WTC11 (cell line): Measurements from ENCODE around the gene NXPE3.

ENCODE experiments used
- ETV6 ChIP-seq: sonication (generic); formaldehyde crosslinking; IDR thresholded peaks from 2 replicates; pipeline ENCODE4 v1.8.1; 2022; ENCODE audit warnings: mild to moderate bottlenecking, missing genetic modification reagents
- GTF2I ChIP-seq: fragments of 250-450 bp; sonication (Bioruptor Pico); conservative IDR thresholded peaks from 2 replicates; pipeline ENCODE4 v1.4.0; 2021; ENCODE audit warnings: mild to moderate bottlenecking
- RELA ChIP-seq: sonication (generic); formaldehyde crosslinking; IDR thresholded peaks from 2 replicates; pipeline ENCODE4 v1.8.1; 2022; ENCODE audit warnings: missing genetic modification reagents, mild to moderate bottlenecking, borderline replicate concordance
- ZNF396 ChIP-seq: fragments of 250-450 bp; sonication (Bioruptor Pico); IDR thresholded peaks from 2 replicates; pipeline ENCODE4 v1.8.0; 2021; ENCODE audit warnings: mild to moderate bottlenecking, moderate library complexity, borderline replicate concordance
- TF ChIP-seq, protein P1 (sequence below): fragments of 200-600 bp; IDR thresholded peaks from 2 replicates; pipeline ENCODE4 v1.8.0; 2022; ENCODE audit warnings: antibody characterized with exemption
- TF ChIP-seq, protein P2 (sequence below): sonication (generic); formaldehyde crosslinking; IDR thresholded peaks from 2 replicates; pipeline ENCODE4 v1.8.0; 2022; ENCODE audit warnings: missing genetic modification reagents
- TF ChIP-seq, protein P3 (sequence below): sonication (generic); formaldehyde crosslinking; IDR thresholded peaks from 2 replicates; pipeline ENCODE4 v1.8.0; 2022; ENCODE audit warnings: mild to moderate bottlenecking, missing genetic modification reagents
- TF ChIP-seq, protein P4 (sequence below): sonication (generic); formaldehyde crosslinking; IDR thresholded peaks from 2 replicates; pipeline ENCODE4 v1.8.1; 2022; ENCODE audit warnings: low read depth, missing genetic modification reagents, borderline replicate concordance

DNA sequence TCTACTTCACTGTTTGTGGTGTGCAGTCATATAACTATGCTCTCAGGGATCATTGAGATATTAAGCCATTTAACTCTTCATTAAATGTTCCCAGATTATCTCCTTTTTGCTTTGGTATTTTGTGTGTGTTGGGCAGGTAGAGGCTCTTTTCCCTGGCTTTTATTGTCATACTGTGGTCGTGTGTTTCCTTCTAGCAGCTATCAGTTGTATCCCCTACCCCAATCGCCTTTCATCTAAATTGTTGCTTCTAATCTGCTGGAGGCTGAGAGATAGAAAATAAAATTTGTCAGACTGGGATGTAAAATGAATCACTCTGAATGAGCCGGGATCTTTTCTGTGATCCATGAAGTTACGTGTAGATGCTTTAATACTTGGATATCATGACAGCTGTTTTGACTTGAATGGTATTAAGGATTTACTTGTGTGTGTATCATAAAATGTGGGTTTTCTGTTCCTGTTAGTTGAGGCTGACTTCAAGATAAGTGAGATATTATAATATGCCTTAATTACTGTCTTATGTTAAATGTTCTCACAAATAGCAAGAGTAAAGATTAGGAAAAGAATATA is 79.5 kb downstream of the NXPE3 start:
- TF ChIP-seq ETV6 (CRISPR knock-in tag) (no peak), GTF2I (CRISPR knock-in tag) (no peak), ZNF396 (CRISPR knock-in tag) (no peak), RELA (CRISPR knock-in tag) (no peak)
- TF ChIP-seq, protein P1, sequence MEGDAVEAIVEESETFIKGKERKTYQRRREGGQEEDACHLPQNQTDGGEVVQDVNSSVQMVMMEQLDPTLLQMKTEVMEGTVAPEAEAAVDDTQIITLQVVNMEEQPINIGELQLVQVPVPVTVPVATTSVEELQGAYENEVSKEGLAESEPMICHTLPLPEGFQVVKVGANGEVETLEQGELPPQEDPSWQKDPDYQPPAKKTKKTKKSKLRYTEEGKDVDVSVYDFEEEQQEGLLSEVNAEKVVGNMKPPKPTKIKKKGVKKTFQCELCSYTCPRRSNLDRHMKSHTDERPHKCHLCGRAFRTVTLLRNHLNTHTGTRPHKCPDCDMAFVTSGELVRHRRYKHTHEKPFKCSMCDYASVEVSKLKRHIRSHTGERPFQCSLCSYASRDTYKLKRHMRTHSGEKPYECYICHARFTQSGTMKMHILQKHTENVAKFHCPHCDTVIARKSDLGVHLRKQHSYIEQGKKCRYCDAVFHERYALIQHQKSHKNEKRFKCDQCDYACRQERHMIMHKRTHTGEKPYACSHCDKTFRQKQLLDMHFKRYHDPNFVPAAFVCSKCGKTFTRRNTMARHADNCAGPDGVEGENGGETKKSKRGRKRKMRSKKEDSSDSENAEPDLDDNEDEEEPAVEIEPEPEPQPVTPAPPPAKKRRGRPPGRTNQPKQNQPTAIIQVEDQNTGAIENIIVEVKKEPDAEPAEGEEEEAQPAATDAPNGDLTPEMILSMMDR, result no peak
- TF ChIP-seq, protein P2, sequence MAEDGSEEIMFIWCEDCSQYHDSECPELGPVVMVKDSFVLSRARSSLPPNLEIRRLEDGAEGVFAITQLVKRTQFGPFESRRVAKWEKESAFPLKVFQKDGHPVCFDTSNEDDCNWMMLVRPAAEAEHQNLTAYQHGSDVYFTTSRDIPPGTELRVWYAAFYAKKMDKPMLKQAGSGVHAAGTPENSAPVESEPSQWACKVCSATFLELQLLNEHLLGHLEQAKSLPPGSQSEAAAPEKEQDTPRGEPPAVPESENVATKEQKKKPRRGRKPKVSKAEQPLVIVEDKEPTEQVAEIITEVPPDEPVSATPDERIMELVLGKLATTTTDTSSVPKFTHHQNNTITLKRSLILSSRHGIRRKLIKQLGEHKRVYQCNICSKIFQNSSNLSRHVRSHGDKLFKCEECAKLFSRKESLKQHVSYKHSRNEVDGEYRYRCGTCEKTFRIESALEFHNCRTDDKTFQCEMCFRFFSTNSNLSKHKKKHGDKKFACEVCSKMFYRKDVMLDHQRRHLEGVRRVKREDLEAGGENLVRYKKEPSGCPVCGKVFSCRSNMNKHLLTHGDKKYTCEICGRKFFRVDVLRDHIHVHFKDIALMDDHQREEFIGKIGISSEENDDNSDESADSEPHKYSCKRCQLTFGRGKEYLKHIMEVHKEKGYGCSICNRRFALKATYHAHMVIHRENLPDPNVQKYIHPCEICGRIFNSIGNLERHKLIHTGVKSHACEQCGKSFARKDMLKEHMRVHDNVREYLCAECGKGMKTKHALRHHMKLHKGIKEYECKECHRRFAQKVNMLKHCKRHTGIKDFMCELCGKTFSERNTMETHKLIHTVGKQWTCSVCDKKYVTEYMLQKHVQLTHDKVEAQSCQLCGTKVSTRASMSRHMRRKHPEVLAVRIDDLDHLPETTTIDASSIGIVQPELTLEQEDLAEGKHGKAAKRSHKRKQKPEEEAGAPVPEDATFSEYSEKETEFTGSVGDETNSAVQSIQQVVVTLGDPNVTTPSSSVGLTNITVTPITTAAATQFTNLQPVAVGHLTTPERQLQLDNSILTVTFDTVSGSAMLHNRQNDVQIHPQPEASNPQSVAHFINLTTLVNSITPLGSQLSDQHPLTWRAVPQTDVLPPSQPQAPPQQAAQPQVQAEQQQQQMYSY, result no peak
- TF ChIP-seq, protein P3, sequence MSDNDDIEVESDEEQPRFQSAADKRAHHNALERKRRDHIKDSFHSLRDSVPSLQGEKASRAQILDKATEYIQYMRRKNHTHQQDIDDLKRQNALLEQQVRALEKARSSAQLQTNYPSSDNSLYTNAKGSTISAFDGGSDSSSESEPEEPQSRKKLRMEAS (CRISPR knock-in tag), result no peak
- TF ChIP-seq, protein P4, sequence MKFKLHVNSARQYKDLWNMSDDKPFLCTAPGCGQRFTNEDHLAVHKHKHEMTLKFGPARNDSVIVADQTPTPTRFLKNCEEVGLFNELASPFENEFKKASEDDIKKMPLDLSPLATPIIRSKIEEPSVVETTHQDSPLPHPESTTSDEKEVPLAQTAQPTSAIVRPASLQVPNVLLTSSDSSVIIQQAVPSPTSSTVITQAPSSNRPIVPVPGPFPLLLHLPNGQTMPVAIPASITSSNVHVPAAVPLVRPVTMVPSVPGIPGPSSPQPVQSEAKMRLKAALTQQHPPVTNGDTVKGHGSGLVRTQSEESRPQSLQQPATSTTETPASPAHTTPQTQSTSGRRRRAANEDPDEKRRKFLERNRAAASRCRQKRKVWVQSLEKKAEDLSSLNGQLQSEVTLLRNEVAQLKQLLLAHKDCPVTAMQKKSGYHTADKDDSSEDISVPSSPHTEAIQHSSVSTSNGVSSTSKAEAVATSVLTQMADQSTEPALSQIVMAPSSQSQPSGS (CRISPR knock-in tag), result no peak
